22Rv1 (cell line): ENCODE results near the gene SEMA7A.

Source experiments
- CTCF ChIP-seq: fragments of 450-650 bp; IDR thresholded peaks from 2 replicates; pipeline ENCODE4 v1.5.1; 2017; ENCODE audit warnings: mild to moderate bottlenecking
- ZFX ChIP-seq: fragments of 450-650 bp; IDR thresholded peaks from 2 replicates; pipeline ENCODE4 v1.6.1; 2017; ENCODE audit warnings: antibody characterized with exemption, borderline replicate concordance

- TF ChIP-seq CTCF (no peak), ZFX (no peak)
Measured at GRCh38 chr15:74392451-74392830, 41.3 kb downstream of the SEMA7A start.
